ENCODE data around the gene PPEF1.

DNA sequence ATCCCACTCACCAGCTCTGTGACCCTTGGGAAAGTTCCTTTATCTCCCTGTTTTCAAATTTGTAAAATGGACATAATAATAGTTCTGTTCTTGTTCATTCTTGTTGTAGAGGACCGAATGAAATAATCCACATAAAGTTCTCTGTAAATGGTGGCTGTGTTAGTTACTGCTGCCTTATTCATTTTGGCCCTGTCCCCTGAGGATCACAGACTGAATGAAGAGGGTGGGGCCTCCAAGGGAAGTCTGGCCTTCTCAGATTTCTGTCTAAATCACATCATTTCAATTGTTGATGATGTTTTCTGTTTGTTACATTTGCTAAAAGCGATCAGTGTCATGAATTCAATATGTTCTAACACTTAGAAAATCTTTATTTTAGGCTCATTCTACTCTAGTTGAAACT is 117.9 kb downstream of the PPEF1 start:
- TF ChIP-seq POLR2A (IDR thresholded peaks at IDR 0.05; ENCODE audit: low read depth, low read length): no peak
- TF ChIP-seq, protein P1, sequence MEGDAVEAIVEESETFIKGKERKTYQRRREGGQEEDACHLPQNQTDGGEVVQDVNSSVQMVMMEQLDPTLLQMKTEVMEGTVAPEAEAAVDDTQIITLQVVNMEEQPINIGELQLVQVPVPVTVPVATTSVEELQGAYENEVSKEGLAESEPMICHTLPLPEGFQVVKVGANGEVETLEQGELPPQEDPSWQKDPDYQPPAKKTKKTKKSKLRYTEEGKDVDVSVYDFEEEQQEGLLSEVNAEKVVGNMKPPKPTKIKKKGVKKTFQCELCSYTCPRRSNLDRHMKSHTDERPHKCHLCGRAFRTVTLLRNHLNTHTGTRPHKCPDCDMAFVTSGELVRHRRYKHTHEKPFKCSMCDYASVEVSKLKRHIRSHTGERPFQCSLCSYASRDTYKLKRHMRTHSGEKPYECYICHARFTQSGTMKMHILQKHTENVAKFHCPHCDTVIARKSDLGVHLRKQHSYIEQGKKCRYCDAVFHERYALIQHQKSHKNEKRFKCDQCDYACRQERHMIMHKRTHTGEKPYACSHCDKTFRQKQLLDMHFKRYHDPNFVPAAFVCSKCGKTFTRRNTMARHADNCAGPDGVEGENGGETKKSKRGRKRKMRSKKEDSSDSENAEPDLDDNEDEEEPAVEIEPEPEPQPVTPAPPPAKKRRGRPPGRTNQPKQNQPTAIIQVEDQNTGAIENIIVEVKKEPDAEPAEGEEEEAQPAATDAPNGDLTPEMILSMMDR (conservative IDR thresholded peaks at IDR 0.05; ENCODE audit: low read depth, low read length): no peak
- TF ChIP-seq CEBPB (IDR thresholded peaks at IDR 0.05; ENCODE audit: low read depth, low read length): no peak
- no peak for TF ChIP-seq SMC3 (IDR thresholded peaks at IDR 0.05; ENCODE audit: low read depth, low read length)
- TF ChIP-seq, protein P2, sequence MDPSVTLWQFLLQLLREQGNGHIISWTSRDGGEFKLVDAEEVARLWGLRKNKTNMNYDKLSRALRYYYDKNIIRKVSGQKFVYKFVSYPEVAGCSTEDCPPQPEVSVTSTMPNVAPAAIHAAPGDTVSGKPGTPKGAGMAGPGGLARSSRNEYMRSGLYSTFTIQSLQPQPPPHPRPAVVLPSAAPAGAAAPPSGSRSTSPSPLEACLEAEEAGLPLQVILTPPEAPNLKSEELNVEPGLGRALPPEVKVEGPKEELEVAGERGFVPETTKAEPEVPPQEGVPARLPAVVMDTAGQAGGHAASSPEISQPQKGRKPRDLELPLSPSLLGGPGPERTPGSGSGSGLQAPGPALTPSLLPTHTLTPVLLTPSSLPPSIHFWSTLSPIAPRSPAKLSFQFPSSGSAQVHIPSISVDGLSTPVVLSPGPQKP (IDR thresholded peaks at IDR 0.05; ENCODE audit: borderline replicate concordance, low read depth, low read length): no peak
- no peak for TF ChIP-seq RCOR1 (IDR thresholded peaks at IDR 0.05; ENCODE audit: insufficient replicate concordance, low read length)
- TF ChIP-seq NFE2L2 (IDR thresholded peaks at IDR 0.05; ENCODE audit: low read depth, low read length): no peak
- TF ChIP-seq BHLHE40 (IDR thresholded peaks at IDR 0.05; ENCODE audit: low read depth, low read length): no peak
- no peak for TF ChIP-seq MXI1 (IDR thresholded peaks at IDR 0.05; ENCODE audit: borderline replicate concordance, low read depth, low read length)
